Lower leg skin (tissue), 3 donors: ENCODE data around the gene RNF111.

Source experiments
- POLR2A ChIP-seq, 2 donors: fragments of 450-650 bp; IDR thresholded peaks; one replicate each; pipeline ENCODE4 v1.6.1; 2016 to 2017; ENCODE audit warnings: antibody characterized with exemption in 2 of 2, mild to moderate bottlenecking in 1 of 2, moderate library complexity in 1 of 2
- TF ChIP-seq, protein P1 (sequence below), 3 donors: fragments of 450-650 bp; IDR thresholded peaks; one replicate each; pipeline ENCODE4 v1.5.1; 2016; ENCODE audit warnings: antibody characterized with exemption in 3 of 3, mild to moderate bottlenecking in 3 of 3, moderate library complexity in 2 of 3

DNA sequence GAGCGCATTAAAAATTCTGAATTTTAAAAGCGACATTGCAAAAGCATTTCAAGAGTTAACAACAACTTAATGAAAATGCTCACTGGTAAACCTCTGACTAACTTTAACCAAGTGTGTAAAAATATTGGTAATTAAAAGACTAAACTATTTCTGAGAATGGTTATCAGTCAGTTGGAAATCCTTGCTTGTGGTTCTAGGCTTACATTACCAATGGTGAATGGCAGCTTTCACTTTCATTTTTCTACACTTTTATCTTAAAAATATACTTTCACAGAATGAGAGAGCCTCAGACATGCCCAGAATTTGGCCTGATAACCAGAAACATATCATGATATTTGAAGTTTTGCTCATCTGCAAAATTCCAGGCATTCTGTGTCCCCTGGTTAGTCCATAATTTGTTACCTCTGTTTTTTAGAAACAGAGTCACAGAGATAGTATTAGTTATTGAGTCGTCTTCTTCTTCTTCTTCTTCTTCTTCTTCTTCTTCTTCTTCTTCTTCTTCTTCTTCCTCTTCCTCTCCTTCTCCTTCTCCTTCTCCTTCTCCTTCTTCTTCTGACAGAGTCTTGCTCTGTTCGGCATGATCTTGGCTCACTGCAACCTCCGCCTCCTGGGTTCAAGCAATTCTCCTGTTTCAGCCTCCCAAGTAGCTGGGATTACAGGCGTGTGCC, 5.5 kb upstream of the RNF111 start:
- TF ChIP-seq, protein P1, sequence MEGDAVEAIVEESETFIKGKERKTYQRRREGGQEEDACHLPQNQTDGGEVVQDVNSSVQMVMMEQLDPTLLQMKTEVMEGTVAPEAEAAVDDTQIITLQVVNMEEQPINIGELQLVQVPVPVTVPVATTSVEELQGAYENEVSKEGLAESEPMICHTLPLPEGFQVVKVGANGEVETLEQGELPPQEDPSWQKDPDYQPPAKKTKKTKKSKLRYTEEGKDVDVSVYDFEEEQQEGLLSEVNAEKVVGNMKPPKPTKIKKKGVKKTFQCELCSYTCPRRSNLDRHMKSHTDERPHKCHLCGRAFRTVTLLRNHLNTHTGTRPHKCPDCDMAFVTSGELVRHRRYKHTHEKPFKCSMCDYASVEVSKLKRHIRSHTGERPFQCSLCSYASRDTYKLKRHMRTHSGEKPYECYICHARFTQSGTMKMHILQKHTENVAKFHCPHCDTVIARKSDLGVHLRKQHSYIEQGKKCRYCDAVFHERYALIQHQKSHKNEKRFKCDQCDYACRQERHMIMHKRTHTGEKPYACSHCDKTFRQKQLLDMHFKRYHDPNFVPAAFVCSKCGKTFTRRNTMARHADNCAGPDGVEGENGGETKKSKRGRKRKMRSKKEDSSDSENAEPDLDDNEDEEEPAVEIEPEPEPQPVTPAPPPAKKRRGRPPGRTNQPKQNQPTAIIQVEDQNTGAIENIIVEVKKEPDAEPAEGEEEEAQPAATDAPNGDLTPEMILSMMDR (IDR thresholded peaks at IDR 0.05), result no peak
- TF ChIP-seq POLR2A (IDR thresholded peaks at IDR 0.05), result no peak
